Measurements from ENCODE around the gene MT1B. TPM values are rescaled to one million over a fixed set of nuclear protein-coding genes. Genes with fewer than 3 reads are reported as not detected.

Gene MT1B
- total and polyA plus RNA-seq, 2 of the 13 experiments (the other 11 are each of a cell fraction or from before 2014, with no cell fraction given), result 0.89 TPM; not detected in 1

DNA sequence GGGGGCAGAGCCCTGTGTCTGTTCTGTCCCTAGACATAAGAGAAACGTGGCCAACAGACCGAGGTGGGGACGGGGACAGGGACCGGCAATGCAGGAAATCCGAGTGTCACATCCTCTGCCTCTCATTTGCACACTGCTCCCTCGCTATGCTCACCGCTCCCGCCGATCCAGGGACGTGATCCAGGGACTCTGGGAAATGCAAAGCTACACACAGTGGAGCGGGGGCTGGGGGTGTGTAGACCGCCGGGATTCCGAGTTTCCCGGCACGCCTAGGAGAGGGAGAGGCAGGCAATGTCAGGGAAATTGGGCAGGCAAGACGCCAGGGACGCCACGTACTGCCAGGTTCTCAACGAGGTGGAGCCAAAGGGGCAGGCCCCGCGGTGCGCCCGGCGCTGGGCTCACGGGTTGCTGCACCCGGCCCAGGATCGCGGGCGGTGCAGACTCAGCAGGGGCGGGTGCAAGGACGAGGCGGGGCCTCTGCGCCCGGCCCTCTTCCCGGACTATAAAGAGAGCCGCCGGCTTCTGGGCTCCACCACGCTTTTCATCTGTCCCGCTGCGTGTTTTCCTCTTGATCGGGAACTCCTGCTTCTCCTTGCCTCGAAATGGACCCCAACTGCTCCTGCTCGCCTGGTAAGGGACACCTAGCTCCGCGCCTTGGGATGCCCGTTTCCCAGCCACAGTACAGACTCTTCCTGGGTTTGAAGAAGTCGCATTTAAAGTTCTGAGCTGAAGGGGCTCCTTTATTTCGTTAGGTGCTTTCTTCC lies 30.4 kb downstream of the MT1B start, which contains the start of gene MT1X (continued):
- TF ChIP-seq, protein P1, sequence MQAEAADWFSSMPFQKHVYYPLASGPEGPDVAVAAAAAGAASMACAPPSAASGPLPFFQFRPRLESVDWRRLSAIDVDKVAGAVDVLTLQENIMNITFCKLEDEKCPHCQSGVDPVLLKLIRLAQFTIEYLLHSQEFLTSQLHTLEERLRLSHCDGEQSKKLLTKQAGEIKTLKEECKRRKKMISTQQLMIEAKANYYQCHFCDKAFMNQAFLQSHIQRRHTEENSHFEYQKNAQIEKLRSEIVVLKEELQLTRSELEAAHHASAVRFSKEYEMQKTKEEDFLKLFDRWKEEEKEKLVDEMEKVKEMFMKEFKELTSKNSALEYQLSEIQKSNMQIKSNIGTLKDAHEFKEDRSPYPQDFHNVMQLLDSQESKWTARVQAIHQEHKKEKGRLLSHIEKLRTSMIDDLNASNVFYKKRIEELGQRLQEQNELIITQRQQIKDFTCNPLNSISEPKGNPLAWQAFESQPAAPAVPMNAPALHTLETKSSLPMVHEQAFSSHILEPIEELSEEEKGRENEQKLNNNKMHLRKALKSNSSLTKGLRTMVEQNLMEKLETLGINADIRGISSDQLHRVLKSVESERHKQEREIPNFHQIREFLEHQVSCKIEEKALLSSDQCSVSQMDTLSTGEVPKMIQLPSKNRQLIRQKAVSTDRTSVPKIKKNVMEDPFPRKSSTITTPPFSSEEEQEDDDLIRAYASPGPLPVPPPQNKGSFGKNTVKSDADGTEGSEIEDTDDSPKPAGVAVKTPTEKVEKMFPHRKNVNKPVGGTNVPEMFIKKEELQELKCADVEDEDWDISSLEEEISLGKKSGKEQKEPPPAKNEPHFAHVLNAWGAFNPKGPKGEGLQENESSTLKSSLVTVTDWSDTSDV (CRISPR knock-in tag; IDR thresholded peaks at IDR 0.05), result no peak
- TF ChIP-seq U2AF2 (IDR thresholded peaks at IDR 0.05; ENCODE audit: low read depth, low read length) (no peak), ZNF24 (IDR thresholded peaks at IDR 0.05) (no peak), ZNF552 (CRISPR knock-in tag; IDR thresholded peaks at IDR 0.05; ENCODE audit: borderline replicate concordance) (0 out of 2 replicates have a peak, but pooled peaks have one; percentile 43), ZNF839 (CRISPR knock-in tag; IDR thresholded peaks at IDR 0.05; ENCODE audit: borderline replicate concordance) (peak; percentile 70; the same call in 1 of the 2 replicates), LCORL (IDR thresholded peaks at IDR 0.05) (no peak), LCORL (CRISPR knock-in tag; IDR thresholded peaks at IDR 0.05) (peak; percentile 91), ZKSCAN1 (IDR thresholded peaks at IDR 0.05; ENCODE audit: low read length) (no peak), ZNF761 (CRISPR knock-in tag; conservative IDR thresholded peaks at IDR 0.05) (0 out of 2 replicates have a peak, but pooled peaks have one; percentile 67), CREM (IDR thresholded peaks at IDR 0.05) (no peak), CREM (CRISPR knock-in tag; IDR thresholded peaks at IDR 0.05) (no peak), TBX2 (CRISPR knock-in tag; IDR thresholded peaks at IDR 0.05; ENCODE audit: borderline replicate concordance) (peak; percentile 70), TRIM24 (CRISPR knock-in tag; IDR thresholded peaks at IDR 0.05) (no peak), SIX4 (CRISPR knock-in tag; IDR thresholded peaks at IDR 0.05) (no peak), IKZF1 (IDR thresholded peaks at IDR 0.05) (no peak), ZNF256 (CRISPR knock-in tag; conservative IDR thresholded peaks at IDR 0.05) (peak; percentile 67; the same call in 1 of the 2 replicates), ZNF772 (CRISPR knock-in tag; IDR thresholded peaks at IDR 0.05) (0 out of 2 replicates have a peak, but pooled peaks have one; percentile 16), NFYC (CRISPR knock-in tag; IDR thresholded peaks at IDR 0.05) (no peak), MYC (CRISPR knock-in tag; IDR thresholded peaks at IDR 0.05; ENCODE audit: borderline replicate concordance) (peak; percentile 85; the same call in 1 of the 2 replicates)
- TF ChIP-seq, protein P2, sequence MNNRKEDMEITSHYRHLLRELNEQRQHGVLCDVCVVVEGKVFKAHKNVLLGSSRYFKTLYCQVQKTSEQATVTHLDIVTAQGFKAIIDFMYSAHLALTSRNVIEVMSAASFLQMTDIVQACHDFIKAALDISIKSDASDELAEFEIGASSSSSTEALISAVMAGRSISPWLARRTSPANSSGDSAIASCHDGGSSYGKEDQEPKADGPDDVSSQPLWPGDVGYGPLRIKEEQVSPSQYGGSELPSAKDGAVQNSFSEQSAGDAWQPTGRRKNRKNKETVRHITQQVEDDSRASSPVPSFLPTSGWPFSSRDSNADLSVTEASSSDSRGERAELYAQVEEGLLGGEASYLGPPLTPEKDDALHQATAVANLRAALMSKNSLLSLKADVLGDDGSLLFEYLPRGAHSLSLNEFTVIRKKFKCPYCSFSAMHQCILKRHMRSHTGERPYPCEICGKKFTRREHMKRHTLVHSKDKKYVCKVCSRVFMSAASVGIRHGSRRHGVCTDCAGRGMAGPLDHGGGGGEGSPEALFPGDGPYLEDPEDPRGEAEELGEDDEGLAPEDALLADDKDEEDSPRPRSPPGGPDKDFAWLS (CRISPR knock-in tag; IDR thresholded peaks at IDR 0.05; ENCODE audit: borderline replicate concordance), result no peak
- TF ChIP-seq, protein P3, sequence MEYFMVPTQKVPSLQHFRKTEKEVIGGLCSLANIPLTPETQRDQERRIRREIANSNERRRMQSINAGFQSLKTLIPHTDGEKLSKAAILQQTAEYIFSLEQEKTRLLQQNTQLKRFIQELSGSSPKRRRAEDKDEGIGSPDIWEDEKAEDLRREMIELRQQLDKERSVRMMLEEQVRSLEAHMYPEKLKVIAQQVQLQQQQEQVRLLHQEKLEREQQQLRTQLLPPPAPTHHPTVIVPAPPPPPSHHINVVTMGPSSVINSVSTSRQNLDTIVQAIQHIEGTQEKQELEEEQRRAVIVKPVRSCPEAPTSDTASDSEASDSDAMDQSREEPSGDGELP (IDR thresholded peaks at IDR 0.05; ENCODE audit: borderline replicate concordance, low read depth), result no peak
- TF ChIP-seq, protein P4, sequence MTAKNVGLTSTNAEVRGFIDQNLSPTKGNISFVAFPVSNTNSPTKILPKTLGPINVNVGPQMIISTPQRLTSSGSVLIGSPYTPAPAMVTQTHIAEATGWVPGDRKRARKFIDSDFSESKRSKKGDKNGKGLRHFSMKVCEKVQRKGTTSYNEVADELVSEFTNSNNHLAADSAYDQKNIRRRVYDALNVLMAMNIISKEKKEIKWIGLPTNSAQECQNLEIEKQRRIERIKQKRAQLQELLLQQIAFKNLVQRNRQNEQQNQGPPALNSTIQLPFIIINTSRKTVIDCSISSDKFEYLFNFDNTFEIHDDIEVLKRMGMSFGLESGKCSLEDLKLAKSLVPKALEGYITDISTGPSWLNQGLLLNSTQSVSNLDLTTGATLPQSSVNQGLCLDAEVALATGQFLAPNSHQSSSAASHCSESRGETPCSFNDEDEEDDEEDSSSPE (CRISPR knock-in tag; IDR thresholded peaks at IDR 0.05), result peak; percentile 62
- TF ChIP-seq, protein P5, sequence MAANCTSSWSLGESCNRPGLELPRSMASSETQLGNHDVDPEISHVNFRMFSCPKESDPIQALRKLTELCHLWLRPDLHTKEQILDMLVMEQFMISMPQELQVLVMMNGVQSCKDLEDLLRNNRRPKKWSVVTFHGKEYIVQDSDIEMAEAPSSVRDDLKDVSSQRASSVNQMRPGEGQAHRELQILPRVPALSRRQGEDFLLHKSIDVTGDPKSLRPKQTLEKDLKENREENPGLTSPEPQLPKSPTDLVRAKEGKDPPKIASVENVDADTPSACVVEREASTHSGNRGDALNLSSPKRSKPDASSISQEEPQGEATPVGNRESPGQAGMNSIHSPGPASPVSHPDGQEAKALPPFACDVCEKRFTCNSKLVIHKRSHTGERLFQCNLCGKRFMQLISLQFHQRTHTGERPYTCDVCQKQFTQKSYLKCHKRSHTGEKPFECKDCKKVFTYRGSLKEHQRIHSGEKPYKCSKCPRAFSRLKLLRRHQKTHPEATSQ (CRISPR knock-in tag; IDR thresholded peaks at IDR 0.05; ENCODE audit: borderline replicate concordance), result 0 out of 2 replicates have a peak, but pooled peaks have one; percentile 55
